ENCODE measurements around the gene FAM151B. TPM values are rescaled to one million over a fixed set of nuclear protein-coding genes. Genes with fewer than 3 reads are reported as not detected.

The FAM151B gene
- total RNA-seq, 1 donor from 2014 or later = 3.8 TPM

GRCh38 chr5:80591352-80591751 is 103.5 kb downstream of the FAM151B start:
- no peak for TF ChIP-seq CTCF (IDR thresholded peaks at IDR 0.05; ENCODE audit: insufficient read depth, low read length, poor library complexity, severe bottlenecking)
- Histone ChIP-seq H3K4me3 (ENCODE audit: low read depth, low read length) (no peak overlapping the region), H3K27me3 (ENCODE audit: control insufficient read depth, insufficient read depth, low read length) (no peaks in the 10 kb centered on the region), H3K36me3 (ENCODE audit: control insufficient read depth, insufficient read depth, low read length) (no peaks in the 10 kb centered on the region)
- DNase-seq (ENCODE audit: low read depth) = peak; percentile 87

DNA sequence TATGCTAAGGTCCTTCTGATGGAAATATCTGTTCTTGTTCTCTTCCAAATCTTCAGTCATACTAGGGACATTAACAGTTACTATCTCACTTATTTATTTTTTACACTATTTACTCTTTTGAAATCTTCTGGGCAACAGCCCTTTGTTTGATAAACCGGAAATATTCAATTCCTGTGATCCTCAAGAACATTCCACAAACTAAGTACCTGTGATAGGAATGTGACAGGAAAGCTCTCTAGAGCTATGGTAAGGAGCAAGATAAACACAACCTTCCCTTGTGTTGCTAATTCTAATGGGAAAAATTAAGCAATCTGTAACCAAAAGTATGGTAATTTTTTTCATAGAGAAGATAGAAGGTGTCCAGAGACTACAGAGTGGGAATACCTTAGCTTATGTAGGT is 104.2 kb downstream of the FAM151B start:
- TF ChIP-seq CTCF (IDR thresholded peaks at IDR 0.05; ENCODE audit: insufficient read depth, low read length, poor library complexity, severe bottlenecking) = no peak
- Histone ChIP-seq H3K36me3 (ENCODE audit: control insufficient read depth, insufficient read depth, low read length) (no peaks in the 10 kb centered on the region), H3K4me3 (ENCODE audit: low read depth, low read length) (no peak overlapping the region), H3K27me3 (ENCODE audit: control insufficient read depth, insufficient read depth, low read length) (no peaks in the 10 kb centered on the region)
- DNase-seq (ENCODE audit: low read depth) = no peak

Other genes starting within 250 kb of the FAM151B start
- 12.9 and 13.1 TPM in 2 replicates for gene SERINC5, start 232.1 kb upstream of the FAM151B start, total RNA-seq
- gene SPZ1, start 168.1 kb upstream of the FAM151B start, total RNA-seq = not detected in 2 replicates
- gene ZFYVE16, start 80.0 kb upstream of the FAM151B start, total RNA-seq = 21.8 and 26.0 TPM in 2 replicates
- 1.5 and 2.2 TPM in 2 replicates for gene ANKRD34B, start 82.2 kb downstream of the FAM151B start, total RNA-seq
- 17.5 and 23.5 TPM in 2 replicates for gene MSH3, start 166.6 kb downstream of the FAM151B start, total RNA-seq
- 13.0 and 18.5 TPM in 2 replicates for gene DHFR, start 166.9 kb downstream of the FAM151B start, total RNA-seq

Data from kidney epithelial cell (primary cell).